T47D (cell line): Measurements from ENCODE around the gene DOCK2.

Source experiments
- DNase-seq, 2 experiments: peaks; one replicate each; pipeline versions ENCODE4 v3.0.0 to v3.0.0-alpha.2; 2011 to 2012; ENCODE audit warnings: low read depth in 1 of 2, low spot score in 1 of 2
- JUND ChIP-seq: IDR thresholded peaks from 2 replicates; pipeline ENCODE4 v1.6.1; 2012; ENCODE audit warnings: low read depth
- in situ Hi-C: cut with HindIII; loops from 2 replicates; pipeline ENCODE4 v1.10.0; 2016; ENCODE audit warnings: low sequenced_read_pairs, low pct_unique_long_range_greater_than_20kb

DOCK2 gene

GRCh38 chr5:169875091-169875728, 238.1 kb downstream of the DOCK2 start:
- in situ Hi-C loops: no loop called here
- DNase-seq: no peak
- no peak for TF ChIP-seq JUND

- in situ Hi-C loops: no loop called here
- DNase-seq: no peak
- no peak for TF ChIP-seq JUND
Observed at GRCh38 chr5:169875731-169876130, 238.7 kb downstream of the DOCK2 start.

- in situ Hi-C loops: no loop called here
- no peak for TF ChIP-seq JUND
- DNase-seq: no peak
Observed at GRCh38 chr5:169876386-169876785, 239.3 kb downstream of the DOCK2 start.

- in situ Hi-C loops: no loop called here
- DNase-seq: no peak
Observed at GRCh38 chr5:169880012-169880663, 243.1 kb downstream of the DOCK2 start.

GRCh38 chr5:169880785-169881184, 243.7 kb downstream of the DOCK2 start:
- no peak for TF ChIP-seq JUND
- no peak for DNase-seq
- in situ Hi-C loops: no loop called here

More at GRCh38 chr5:169880012-169880663, 243.1 kb downstream of the DOCK2 start:
- TF ChIP-seq JUND: no peak

GRCh38 chr5:169881702-169882303, 244.7 kb downstream of the DOCK2 start:
- in situ Hi-C loops: no loop called here
- no peak for DNase-seq
- TF ChIP-seq JUND: no peak

GRCh38 chr5:169886033-169886432, 249.0 kb downstream of the DOCK2 start:
- no peak for TF ChIP-seq JUND
- in situ Hi-C loops: no loop called here
- no peak for DNase-seq

- no peak for TF ChIP-seq JUND
- no peak for DNase-seq
- in situ Hi-C loops: no loop called here
Observed at GRCh38 chr5:169886677-169887076, 249.6 kb downstream of the DOCK2 start.

GRCh38 chr5:169889572-169889971, 252.5 kb downstream of the DOCK2 start:
- in situ Hi-C loops: no loop called here
- no peak for TF ChIP-seq JUND
- DNase-seq: no peak

GRCh38 chr5:169893010-169893409, 255.9 kb downstream of the DOCK2 start:
- DNase-seq: no peak
- in situ Hi-C loops: no loop called here
- TF ChIP-seq JUND: no peak

GRCh38 chr5:169893571-169893970, 256.5 kb downstream of the DOCK2 start:
- DNase-seq: no peak
- in situ Hi-C loops: no loop called here

GRCh38 chr5:169895926-169896325, 258.9 kb downstream of the DOCK2 start:
- no peak for TF ChIP-seq JUND
- DNase-seq: no peak
- in situ Hi-C loops: no loop called here

More at GRCh38 chr5:169893571-169893970, 256.5 kb downstream of the DOCK2 start:
- TF ChIP-seq JUND: no peak

- no peak for DNase-seq
- in situ Hi-C loops: no loop called here
- no peak for TF ChIP-seq JUND
Observed at GRCh38 chr5:169897481-169897880, 260.4 kb downstream of the DOCK2 start.

GRCh38 chr5:169901896-169902295, 264.8 kb downstream of the DOCK2 start:
- DNase-seq: no peak
- in situ Hi-C loops: no loop called here
- TF ChIP-seq JUND: no peak
